GM12878 (cell line): Measurements from ENCODE around the gene GAS2L3. TPM values are rescaled to one million over a fixed set of nuclear protein-coding genes. Genes with fewer than 3 reads are reported as not detected.

Source experiments
- ATAC-seq: fragments of 200-7000 bp; cut with Tn5 transposase; 3 replicates; pipeline ENCODE4 v1.9.1; 2020; ENCODE audit warnings: mild to moderate bottlenecking, moderate library complexity
- BruUV-seq: library from RNA; stranded (reverse); fragments of 400-500 nt; replicated peaks from 2 replicates; lab custom pipeline; 2021; lab: Mats Ljungman, UMichigan
- CTCF ChIA-PET: fragments of 300-600 bp; sonication (Branson Sonifier 250); formaldehyde crosslinking; extraction: SDS; loops from one replicate; lab custom pipeline; 2021; ENCODE audit warnings: inconsistent platforms; lab: Yijun Ruan, JAX
- POLR2A ChIA-PET: fragments of 350-600 bp; formaldehyde crosslinking; extraction: SDS; loops from one replicate; lab custom pipeline; 2021; ENCODE audit warnings: inconsistent platforms; lab: Charles Lee
- RAD21 ChIA-PET: fragments of 300-600 bp; sonication (Branson Sonifier 250); formaldehyde crosslinking; loops from one replicate; lab custom pipeline; 2023; ENCODE audit warnings: antibody characterized with exemption; ENCODE audit not compliant: unreplicated experiment; lab: Charles Lee
- SMC1A ChIA-PET: fragments of 300-600 bp; sonication (Branson Sonifier 250); formaldehyde crosslinking; loops from one replicate; lab custom pipeline; 2023; ENCODE audit not compliant: unreplicated experiment, uncharacterized antibody; lab: Charles Lee
- DNase-seq: peaks from one replicate; pipeline ENCODE4 v3.0.0-alpha.2; 2011; ENCODE audit warnings: low read depth, low spot score
- FAIRE-seq: peaks from 3 replicates; lab custom pipeline; 2011; peaks lifted over from hg19 to GRCh38; lab: Jason Lieb, UNC
- H2AFZ ChIP-seq: 2 replicates; pipeline ENCODE4 v1.6.0; 2011; ENCODE audit warnings: low read depth, low read length, control low read depth; ENCODE audit not compliant: control insufficient read depth
- H3K27ac ChIP-seq: 2 replicates; pipeline ENCODE4 v1.5.1; 2011; ENCODE audit warnings: control low read depth; ENCODE audit not compliant: control insufficient read depth, insufficient read depth
- H3K27me3 ChIP-seq, 2 experiments: replicated peaks in 1 of 2; 2 replicates each; pipeline versions ENCODE4 v1.6.0 to v1.6.1; 2011; ENCODE audit warnings: low read length in 1 of 2; ENCODE audit not compliant: control insufficient read depth in 2 of 2, insufficient read depth in 2 of 2
- H3K36me3 ChIP-seq, 2 experiments: 2 replicates each; pipeline ENCODE4 v1.5.1; 2011; ENCODE audit warnings: low read length in 1 of 2; ENCODE audit not compliant: control insufficient read depth in 2 of 2, insufficient read depth in 2 of 2
- H3K4me1 ChIP-seq: 2 replicates; pipeline ENCODE4 v1.6.1; 2011; ENCODE audit warnings: mild to moderate bottlenecking, low read length, moderate library complexity, mixed read lengths; ENCODE audit not compliant: control insufficient read depth, insufficient read depth
- H3K4me2 ChIP-seq: 2 replicates; pipeline ENCODE4 v1.6.0; 2011; ENCODE audit warnings: control low read depth; ENCODE audit not compliant: control insufficient read depth, insufficient read depth
- H3K4me3 ChIP-seq: fragments of 200-600 bp; sonication (generic); 2 replicates; pipeline ENCODE4 v1.5.1; 2016
- H3K79me2 ChIP-seq: 2 replicates; pipeline ENCODE4 v1.6.0; 2011; ENCODE audit warnings: low read length; ENCODE audit not compliant: control insufficient read depth, insufficient read depth
- H3K9ac ChIP-seq: 2 replicates; pipeline ENCODE4 v1.8.0; 2011; ENCODE audit warnings: low read length, control low read depth, mixed read lengths; ENCODE audit not compliant: control insufficient read depth, insufficient read depth
- H3K9me3 ChIP-seq: replicated peaks from 3 replicates; pipeline ENCODE4 v1.5.1; 2011; ENCODE audit warnings: mild to moderate bottlenecking, low read length; ENCODE audit not compliant: control insufficient read depth, insufficient read depth
- H4K20me1 ChIP-seq: 2 replicates; pipeline ENCODE4 v1.6.0; 2011; ENCODE audit not compliant: control insufficient read depth, insufficient read depth
- GATAD2B ChIP-seq: fragments of 450-650 bp; conservative IDR thresholded peaks from 2 replicates; pipeline ENCODE4 v1.6.1; 2017; ENCODE audit warnings: low read depth, mild to moderate bottlenecking, moderate library complexity
- REST ChIP-seq: IDR thresholded peaks from 2 replicates; pipeline ENCODE4 v1.6.1; 2012; ENCODE audit warnings: mild to moderate bottlenecking, low read depth, low read length
- WGBS: methylation state at CpG from one replicate; pipeline ENCODE4 v1.1.6; 2016; ENCODE audit warnings: low lambda C conversion rate; ENCODE audit not compliant: insufficient replicate concordance, insufficient coverage; ENCODE audit errors: missing lambda C conversion rate; 5-methylcytosine and 5-hydroxymethylcytosine counted together
- in situ Hi-C: fragments of 300-500 bp; cut with MboI; formaldehyde crosslinking; loops from 9 replicates; pipeline ENCODE4 v1.14.3; 2018; ENCODE audit warnings: mixed read lengths
- intact Hi-C: fragments of 100-400 bp; cut with micrococcal nuclease; formaldehyde crosslinking; loops from one replicate; pipeline ENCODE4 v1.14.2; 2022; ENCODE audit not compliant: unreplicated experiment
- polyA plus RNA-seq, 11 experiments: library from polyadenylated mRNA; depleted of rRNA in 4 of 11; unstranded in 6 of 11; stranded (reverse) in 5 of 11; fragments of >200 nt; fragmentation: Nextera tagmentation in 4 of 11; fragmentation: Illumina TruSeq in 1 of 11; extraction: Ambion mirVana in 4 of 11; extraction: Trizol in 1 of 11; gene quantifications; 1 replicate in 1 of 11; 2 replicates in 10 of 11; pipeline versions ENCODE4 v1.2.1 to v1.2.3, GENCODE V29; 2011 to 2016; ENCODE audit warnings: inconsistent platforms in 2 of 11, missing spikeins in 2 of 11, low read depth in 1 of 11
- total RNA-seq, 4 experiments: library from RNA; depleted of rRNA in 3 of 4; stranded (reverse); fragments of >200 nt in 3 of 4; fragmentation: Illumina TruSeq in 1 of 4; extraction: Trizol in 1 of 4; gene quantifications; 2 replicates each; pipeline versions ENCODE4 v1.2.1 to v1.2.3, GENCODE V29; 2013 to 2021

GAS2L3 gene
- total and polyA plus RNA-seq, 10 of the 15 experiments (the other 5 are each of a cell fraction or from before 2014, with no cell fraction given), result 0.46 to 6.6 (median 2.4) TPM

GRCh38 chr12:100669922-100670321 is 96.4 kb downstream of the GAS2L3 start:
- ATAC-seq (no peak), DNase-seq (no peak), FAIRE-seq (no peak)
- TF ChIP-seq GATAD2B (no peak), REST (no peak)
- H3K4me1 ChIP-seq, result no peaks in the 10 kb centered on the region
- 22% methylated on average over 4 of the region's 4 CpGs for WGBS
- H4K20me1 ChIP-seq, result peaks cover 3% of the 10 kb centered on the region; the same call in 1 of the 2 replicates
- in situ Hi-C loops (loop anchor here (10.0 kb wide), 1 partner anchor 315 kb away; the partner anchor contains the start of gene SLC17A8), intact Hi-C loops (loop anchor here (1.0 to 5.0 kb wide), 2 partner anchors 71 to 103 kb away; no protein-coding TSS in a partner anchor)
- BruUV-seq, result no TSS peak
- ChIA-PET RAD21 (no interaction called here), SMC1A (interaction anchor here (0.7 to 1.1 kb wide), 3 partner anchors 11 to 47 kb away, joined by 3 read pairs; no protein-coding TSS in a partner anchor), POLR2A (no interaction called here), CTCF (interaction anchor here (0.8 to 4.4 kb wide), 6 partner anchors 9 to 322 kb away, joined by 3 to 30 read pairs (median 4); no protein-coding TSS in a partner anchor)
- no peaks in the 10 kb centered on the region for H3K36me3 ChIP-seq
- no peaks in the 10 kb centered on the region for H3K79me2 ChIP-seq
- no peak overlapping the region for H2AFZ ChIP-seq
- no peak overlapping the region for H3K9ac ChIP-seq
- no peaks in the 10 kb centered on the region; a peak in 2 of 4 replicates for H3K27me3 ChIP-seq
- H3K27ac ChIP-seq, result no peak overlapping the region
- H3K9me3 ChIP-seq, result no peaks in the 10 kb centered on the region
- H3K4me2 ChIP-seq, result no peak overlapping the region
- no peak overlapping the region for H3K4me3 ChIP-seq
